Mucosa of descending colon (tissue), 3 donors: ENCODE data around the gene ASTN2. TPM values are rescaled to one million over a fixed set of nuclear protein-coding genes. Genes with fewer than 3 reads are reported as not detected.

ENCODE experiments used
- ATAC-seq: fragments of 200-7000 bp; cut with Tn5 transposase; one replicate; pipeline ENCODE4 v1.9.1; 2020; ENCODE audit warnings: mild to moderate bottlenecking, moderate library complexity
- DNase-seq, 3 donors: peaks; one replicate each; pipeline ENCODE4 v3.0.0-alpha.2; 2020
- H3K36me3 ChIP-seq: fragments of 200-600 bp; one replicate; pipeline ENCODE4 v1.8.0; 2021; ENCODE audit warnings: low read depth, mild to moderate bottlenecking
- H3K4me1 ChIP-seq: fragments of 200-600 bp; one replicate; pipeline ENCODE4 v1.8.0; 2021; ENCODE audit warnings: low read depth, mild to moderate bottlenecking
- H3K4me3 ChIP-seq: fragments of 200-600 bp; one replicate; pipeline ENCODE4 v1.8.0; 2021; ENCODE audit warnings: mild to moderate bottlenecking
- H3K9me3 ChIP-seq: fragments of 200-600 bp; one replicate; pipeline ENCODE4 v1.8.0; 2021; ENCODE audit warnings: mild to moderate bottlenecking
- CTCF ChIP-seq: fragments of 200-600 bp; IDR thresholded peaks from one replicate; pipeline ENCODE4 v1.8.0; 2022; ENCODE audit warnings: antibody characterized with exemption, mild to moderate bottlenecking
- intact Hi-C, 2 donors: fragments of 100-400 bp; cut with DNase I in 1 of 2; cut with micrococcal nuclease in 1 of 2; formaldehyde crosslinking; loops; one replicate each; pipeline versions ENCODE4 v1.11.0 to v1.11.1; 2022; cut with DNase I, micrococcal nuclease
- total RNA-seq, 3 donors: library from RNA; stranded (reverse); fragmentation: NEBNext Ultra II Directional in 2 of 3; extraction: Animal tissue kit (Norgen Biotek cat#: 25700) in 2 of 3; gene quantifications; one replicate each; pipeline versions ENCODE4 v1.2.1 to v1.2.4, GENCODE V29; 2021 to 2023
- donor health status: DM: no; HTN: no; CAD: no; lungs with moderate emphysema.
- donor health status: DM: no; HTN: no; CAD: no.
- donor health status: DM: no; HTN: yes; CAD: no.

Gene ASTN2
- total RNA-seq, 3 donors from 2014 or later: 3.5 to 6.1 (median 5.4) TPM

- Histone ChIP-seq H3K4me1 (no peaks in the 10 kb centered on the region), H3K36me3 (no peaks in the 10 kb centered on the region), H3K4me3 (no peak overlapping the region), H3K9me3 (no peaks in the 10 kb centered on the region)
- TF ChIP-seq CTCF: no peak
- DNase-seq: no peak
- ATAC-seq: no peak
- intact Hi-C loops: no loop called here
Measured at GRCh38 chr9:116987721-116988485, 427.0 kb downstream of the ASTN2 start.

GRCh38 chr9:116986015-116986414, 428.8 kb downstream of the ASTN2 start:
- Histone ChIP-seq H3K36me3 (no peaks in the 10 kb centered on the region), H3K4me3 (no peak overlapping the region), H3K9me3 (no peaks in the 10 kb centered on the region), H3K4me1 (no peaks in the 10 kb centered on the region)
- no peak for TF ChIP-seq CTCF
- no peak for DNase-seq
- intact Hi-C loops: no loop called here
- ATAC-seq: no peak

- TF ChIP-seq CTCF: no peak
- H3K9me3 ChIP-seq: no peaks in the 10 kb centered on the region
- intact Hi-C loops: no loop called here
- H3K4me1 ChIP-seq: no peaks in the 10 kb centered on the region
- DNase-seq (no peak), ATAC-seq (no peak)
- no peaks in the 10 kb centered on the region for H3K36me3 ChIP-seq
- no peak overlapping the region for H3K4me3 ChIP-seq
Measured at GRCh38 chr9:116985596-116985995, 429.3 kb downstream of the ASTN2 start.

- DNase-seq (no peak), ATAC-seq (no peak)
- intact Hi-C loops: no loop called here
- H3K4me1 ChIP-seq: no peaks in the 10 kb centered on the region
- no peaks in the 10 kb centered on the region for H3K9me3 ChIP-seq
- no peak for TF ChIP-seq CTCF
- H3K36me3 ChIP-seq: no peaks in the 10 kb centered on the region
- H3K4me3 ChIP-seq: no peak overlapping the region
Measured at GRCh38 chr9:116984111-116984510, 430.7 kb downstream of the ASTN2 start.

- no peak for ATAC-seq
- Histone ChIP-seq H3K4me1 (no peaks in the 10 kb centered on the region), H3K9me3 (no peaks in the 10 kb centered on the region), H3K4me3 (no peak overlapping the region), H3K36me3 (no peaks in the 10 kb centered on the region)
- no peak for DNase-seq
- intact Hi-C loops: no loop called here
- TF ChIP-seq CTCF: no peak
Measured at GRCh38 chr9:116980582-116981120, 434.2 kb downstream of the ASTN2 start.
